Neural cell (in vitro differentiated cells): Measurements from ENCODE around the gene SLC66A2.

ENCODE experiments used
- CTCF ChIP-seq: fragments of 450-650 bp; IDR thresholded peaks from 2 replicates; pipeline ENCODE4 v1.5.1; 2014; ENCODE audit warnings: antibody characterized with exemption, mild to moderate bottlenecking, moderate library complexity; ENCODE audit not compliant: poor library complexity, severe bottlenecking
- EP300 ChIP-seq: fragments of 450-650 bp; conservative IDR thresholded peaks from 2 replicates; pipeline ENCODE4 v1.6.1; 2014; ENCODE audit warnings: antibody characterized with exemption, mild to moderate bottlenecking, moderate library complexity; ENCODE audit not compliant: poor library complexity, severe bottlenecking
- REST ChIP-seq: IDR thresholded peaks from 2 replicates; pipeline ENCODE4 v1.6.1; 2012; ENCODE audit warnings: borderline replicate concordance
- SMC3 ChIP-seq: fragments of 450-650 bp; conservative IDR thresholded peaks from 2 replicates; pipeline ENCODE4 v1.6.1; 2014; ENCODE audit warnings: antibody characterized with exemption, mild to moderate bottlenecking, moderate library complexity; ENCODE audit not compliant: poor library complexity
- TAF1 ChIP-seq: IDR thresholded peaks from 2 replicates; pipeline ENCODE4 v1.6.1; 2012; ENCODE audit warnings: low read depth

- no peak for TF ChIP-seq CTCF
- TF ChIP-seq REST, result no peak
- TF ChIP-seq SMC3, result no peak
- no peak for TF ChIP-seq TAF1
- no peak for TF ChIP-seq EP300
Measured at GRCh38 chr18:79961527-79962291, 10.3 kb upstream of the SLC66A2 start.
